IPS DF 6.9 (cell line): ENCODE results near the gene DAP.

Source experiments
- DNase-seq: peaks from one replicate; pipeline ENCODE4 v3.0.0-alpha.2; 2013; ENCODE audit warnings: low read depth, low spot score
- H3K27ac ChIP-seq: one replicate; pipeline ENCODE4 v1.5.1; 2013; ENCODE audit warnings: low read length, control low read depth
- H3K27me3 ChIP-seq: 2 replicates; pipeline ENCODE4 v1.6.1; 2013; ENCODE audit warnings: mild to moderate bottlenecking, low read length; ENCODE audit not compliant: control insufficient read depth, insufficient read depth
- H3K36me3 ChIP-seq: 2 replicates; pipeline ENCODE4 v1.6.1; 2013; ENCODE audit warnings: low read length; ENCODE audit not compliant: control insufficient read depth, insufficient read depth
- H3K4me1 ChIP-seq: 2 replicates; pipeline ENCODE4 v1.6.1; 2013; ENCODE audit warnings: low read length; ENCODE audit not compliant: control insufficient read depth, insufficient read depth
- H3K4me3 ChIP-seq: 2 replicates; pipeline ENCODE4 v1.5.1; 2013; ENCODE audit warnings: mild to moderate bottlenecking, low read length
- H3K9me3 ChIP-seq: 2 replicates; pipeline ENCODE4 v1.6.1; 2013; ENCODE audit warnings: low read length, inconsistent platforms; ENCODE audit not compliant: control insufficient read depth, insufficient read depth
- WGBS: extraction: QIAGEN DNeasy Blood & Tissue Kit; methylation state at CpG from one replicate; pipeline ENCODE4 v1.1.7; 2013; ENCODE audit warnings: mixed read lengths, missing lambda C conversion rate; ENCODE audit not compliant: insufficient read length, insufficient coverage; 5-methylcytosine and 5-hydroxymethylcytosine counted together

DAP gene

GRCh38 chr5:10677533-10677932, 83.5 kb downstream of the DAP start:
- H3K4me3 ChIP-seq, result no peak overlapping the region
- H3K36me3 ChIP-seq, result 0 out of 2 replicates have a peak, but pooled peaks cover 3% of the 10 kb centered on the region
- H3K27ac ChIP-seq, result no peak overlapping the region
- DNase-seq, result no peak
- H3K4me1 ChIP-seq, result no peaks in the 10 kb centered on the region
- H3K9me3 ChIP-seq, result no peaks in the 10 kb centered on the region
- no peaks in the 10 kb centered on the region for H3K27me3 ChIP-seq
- no CpG with 5 or more reads among the region's 7 CpGs for WGBS

- Histone ChIP-seq H3K27me3 (no peaks in the 10 kb centered on the region), H3K27ac (no peak overlapping the region), H3K9me3 (no peaks in the 10 kb centered on the region), H3K4me1 (no peaks in the 10 kb centered on the region), H3K4me3 (no peak overlapping the region), H3K36me3 (0 out of 2 replicates have a peak, but pooled peaks cover 3% of the 10 kb centered on the region)
- no peak for DNase-seq
- no CpG with 5 or more reads among the region's 1 CpG for WGBS
These were observed 84.1 kb downstream of the DAP start for GRCh38 chr5:10676946-10677345.

- H3K36me3 ChIP-seq, result 0 out of 2 replicates have a peak, but pooled peaks cover 3% of the 10 kb centered on the region
- no peak overlapping the region for H3K4me3 ChIP-seq
- H3K27ac ChIP-seq, result no peak overlapping the region
- no CpG with 5 or more reads among the region's 4 CpGs for WGBS
- H3K9me3 ChIP-seq, result no peaks in the 10 kb centered on the region
- no peaks in the 10 kb centered on the region for H3K4me1 ChIP-seq
- H3K27me3 ChIP-seq, result no peaks in the 10 kb centered on the region
- no peak for DNase-seq
These were observed 84.8 kb downstream of the DAP start for GRCh38 chr5:10676224-10676623.

GRCh38 chr5:10675177-10675700, 85.8 kb downstream of the DAP start:
- no CpG with 5 or more reads among the region's 14 CpGs for WGBS
- H3K27ac ChIP-seq, result no peak overlapping the region
- H3K4me1 ChIP-seq, result no peaks in the 10 kb centered on the region
- H3K36me3 ChIP-seq, result no peaks in the 10 kb centered on the region
- no peak for DNase-seq
- H3K9me3 ChIP-seq, result no peaks in the 10 kb centered on the region
- H3K27me3 ChIP-seq, result no peaks in the 10 kb centered on the region
- H3K4me3 ChIP-seq, result no peak overlapping the region

- no CpG with 5 or more reads among the region's 6 CpGs for WGBS
- DNase-seq, result no peak
- Histone ChIP-seq H3K9me3 (no peaks in the 10 kb centered on the region), H3K27me3 (no peaks in the 10 kb centered on the region), H3K4me1 (no peaks in the 10 kb centered on the region), H3K36me3 (no peaks in the 10 kb centered on the region), H3K27ac (no peak overlapping the region), H3K4me3 (no peak overlapping the region)
These were observed 86.5 kb downstream of the DAP start for GRCh38 chr5:10674582-10674981.

- Histone ChIP-seq H3K27me3 (no peaks in the 10 kb centered on the region), H3K27ac (no peak overlapping the region), H3K4me1 (no peaks in the 10 kb centered on the region), H3K9me3 (no peaks in the 10 kb centered on the region), H3K36me3 (no peaks in the 10 kb centered on the region), H3K4me3 (no peak overlapping the region)
- no CpG with 5 or more reads among the region's 11 CpGs for WGBS
- DNase-seq, result no peak
These were observed 86.9 kb downstream of the DAP start for GRCh38 chr5:10674096-10674495.

- Histone ChIP-seq H3K27ac (no peak overlapping the region), H3K36me3 (no peaks in the 10 kb centered on the region), H3K9me3 (no peaks in the 10 kb centered on the region), H3K4me1 (no peaks in the 10 kb centered on the region), H3K4me3 (no peak overlapping the region), H3K27me3 (no peaks in the 10 kb centered on the region)
- DNase-seq, result no peak
- WGBS, result no CpG with 5 or more reads among the region's 9 CpGs
These were observed 87.6 kb downstream of the DAP start for GRCh38 chr5:10673407-10673806.

- DNase-seq, result no peak
- no peak overlapping the region for H3K4me3 ChIP-seq
- no CpG with 5 or more reads among the region's 8 CpGs for WGBS
These were observed 88.0 kb downstream of the DAP start for GRCh38 chr5:10673017-10673389.

GRCh38 chr5:10672146-10673016, 88.7 kb downstream of the DAP start:
- Histone ChIP-seq H3K4me3 (no peak overlapping the region), H3K36me3 (no peaks in the 10 kb centered on the region), H3K9me3 (no peaks in the 10 kb centered on the region), H3K4me1 (no peaks in the 10 kb centered on the region), H3K27ac (no peak overlapping the region), H3K27me3 (no peaks in the 10 kb centered on the region)
- no peak for DNase-seq
- WGBS, result no CpG with 5 or more reads among the region's 7 CpGs

More at GRCh38 chr5:10673017-10673389, 88.0 kb downstream of the DAP start:
- H3K4me1 ChIP-seq, result no peaks in the 10 kb centered on the region
- no peaks in the 10 kb centered on the region for H3K9me3 ChIP-seq
- H3K36me3 ChIP-seq, result no peaks in the 10 kb centered on the region
- no peaks in the 10 kb centered on the region for H3K27me3 ChIP-seq
- H3K27ac ChIP-seq, result no peak overlapping the region

- Histone ChIP-seq H3K9me3 (no peaks in the 10 kb centered on the region), H3K36me3 (no peaks in the 10 kb centered on the region), H3K4me3 (no peak overlapping the region), H3K27ac (no peak overlapping the region), H3K27me3 (no peaks in the 10 kb centered on the region), H3K4me1 (no peaks in the 10 kb centered on the region)
- no peak for DNase-seq
- WGBS, result no CpG with 5 or more reads among the region's 14 CpGs
These were observed 89.7 kb downstream of the DAP start for GRCh38 chr5:10671041-10672008.
